Cerebellar nuclear complex (tissue), 1 donor: ENCODE results near the gene SMARCE1.

Experiments used
- DNase-seq, 2 experiments: peaks; one replicate each; lab custom pipeline; 2025; lab: John Stamatoyannopoulos, UW

The SMARCE1 gene

DNA sequence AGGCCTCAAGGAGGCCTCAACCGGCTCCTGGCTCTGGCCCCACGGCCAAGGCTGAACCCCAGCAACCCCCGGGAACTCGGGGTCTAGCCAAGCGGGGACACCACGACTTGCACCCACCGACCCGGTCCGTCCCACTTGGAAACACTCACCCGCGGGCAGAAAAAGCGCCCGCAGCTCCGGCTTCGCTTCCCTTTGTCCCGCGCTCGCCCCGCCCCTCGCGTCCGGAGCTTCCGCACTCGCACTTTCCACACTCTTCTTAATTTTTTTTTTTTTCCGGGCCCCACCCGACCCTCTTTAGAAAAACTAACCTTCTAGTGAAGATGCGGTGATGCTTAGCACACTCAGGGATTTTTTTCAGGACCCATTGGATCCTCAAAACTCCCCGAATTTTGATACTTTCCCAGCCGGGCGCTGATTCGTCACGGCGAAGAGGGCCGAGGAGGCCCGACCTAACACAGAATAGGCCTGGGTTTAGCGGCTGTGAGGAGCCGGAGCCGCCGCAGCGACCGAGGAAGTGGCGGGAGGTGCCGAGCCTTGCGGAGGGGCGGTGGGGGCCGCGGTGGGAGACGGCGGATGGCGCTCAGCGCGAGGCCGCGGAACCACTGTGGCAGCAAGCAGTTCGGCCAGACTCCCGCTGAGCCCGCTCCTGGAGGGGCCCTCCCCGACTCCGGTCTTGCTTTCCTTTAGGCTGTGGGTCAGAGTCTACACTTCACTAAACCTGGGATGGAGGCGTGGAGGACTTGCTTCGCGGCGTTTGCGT lies at the start of gene SMARCE1:
SMARCE1 (minus strand) TSS at position 195 of the 760 bp plus-strand sequence. CDS start 2,016 bp downstream, outside the sequence.
- peak in 1 of 2 experiments; percentile 15 for DNase-seq

DNA sequence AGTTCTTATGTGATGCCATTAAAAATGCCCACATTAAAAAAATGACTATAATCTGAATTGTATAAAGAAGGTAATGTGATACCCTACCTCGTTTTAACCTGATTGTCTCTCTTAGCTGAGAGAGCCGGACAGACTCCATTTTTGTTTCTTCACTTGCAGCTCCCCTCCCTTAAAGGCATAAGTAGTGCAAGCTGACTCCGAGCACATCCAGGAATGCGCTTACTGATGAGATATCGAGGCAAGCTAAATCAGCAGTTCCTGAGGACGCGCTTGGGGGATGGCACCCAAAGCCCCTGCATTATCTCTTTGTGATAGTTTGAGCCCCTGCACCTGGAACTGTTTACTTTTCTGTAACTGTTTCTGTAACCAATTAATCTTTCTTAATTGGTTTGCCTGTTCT lies 49.7 kb upstream of the SMARCE1 start:
- DNase-seq, result no peak

DNA sequence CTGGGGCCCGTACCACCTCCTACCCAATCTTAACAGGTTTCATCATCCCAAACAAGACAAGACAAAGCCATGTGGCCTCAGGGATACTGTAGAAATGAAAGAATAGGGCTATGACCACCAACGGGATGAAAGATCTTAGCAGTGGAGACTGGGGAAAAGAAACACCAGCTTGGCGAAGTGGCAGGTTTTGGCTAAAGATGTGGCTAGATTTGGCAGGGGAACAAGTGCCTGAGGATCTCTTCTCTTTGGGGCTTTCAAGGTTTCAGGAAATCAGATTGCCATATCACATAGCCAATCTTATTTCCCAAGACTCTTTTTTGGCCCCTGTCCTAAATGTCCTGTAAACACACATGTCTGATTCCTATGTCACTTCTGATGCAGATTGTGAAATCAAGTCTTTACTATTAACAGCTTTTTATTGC lies 49.0 kb upstream of the SMARCE1 start:
- DNase-seq, result no peak

DNA sequence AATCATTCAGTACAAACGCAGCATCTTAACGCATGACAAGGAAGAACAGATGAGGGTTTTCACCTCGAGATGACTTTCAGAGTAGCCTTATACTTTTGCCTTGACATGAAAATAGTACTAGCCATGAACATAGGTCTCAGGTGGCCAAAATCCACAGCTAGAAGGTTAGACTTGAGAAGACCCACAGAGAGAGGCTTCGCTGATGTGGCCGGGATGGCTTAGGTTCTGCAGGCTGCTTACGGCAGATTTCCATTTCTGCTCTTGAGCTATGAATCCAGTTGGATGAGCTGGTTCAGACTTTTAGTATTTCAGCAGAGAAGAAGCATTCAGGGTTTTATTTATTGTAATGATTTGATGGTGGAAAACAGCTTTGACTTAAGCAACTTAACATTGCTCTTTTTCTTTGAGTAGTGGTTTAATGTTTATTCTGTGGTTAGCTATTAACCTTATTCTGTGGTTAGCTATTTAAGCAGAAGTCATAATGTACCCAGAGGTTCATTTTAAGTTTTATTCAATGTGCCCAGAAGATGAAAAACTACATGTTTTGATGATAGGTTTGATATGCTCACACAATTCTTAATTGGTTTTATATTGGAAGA lies 48.4 kb upstream of the SMARCE1 start:
- DNase-seq, result no peak

DNA sequence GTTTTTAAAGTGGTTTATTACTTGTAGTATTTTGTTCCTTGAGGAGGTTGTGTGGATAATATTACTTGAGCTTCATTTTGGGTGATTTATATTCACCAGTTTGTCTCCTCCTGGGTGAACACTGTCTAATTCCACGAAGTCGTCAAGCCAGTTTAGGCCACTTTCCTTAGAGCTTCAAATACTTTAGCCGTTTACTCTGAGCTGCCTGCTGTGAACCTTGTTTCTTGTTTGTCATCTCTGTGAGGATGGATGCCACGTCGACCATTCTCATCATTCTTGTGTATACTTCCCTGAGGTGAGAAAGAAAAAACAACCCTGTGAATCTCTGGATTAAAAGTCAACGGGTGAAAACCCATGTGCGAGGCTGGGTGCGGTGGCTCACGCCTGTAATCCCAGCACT lies 47.0 kb upstream of the SMARCE1 start:
- DNase-seq, result no peak

DNA sequence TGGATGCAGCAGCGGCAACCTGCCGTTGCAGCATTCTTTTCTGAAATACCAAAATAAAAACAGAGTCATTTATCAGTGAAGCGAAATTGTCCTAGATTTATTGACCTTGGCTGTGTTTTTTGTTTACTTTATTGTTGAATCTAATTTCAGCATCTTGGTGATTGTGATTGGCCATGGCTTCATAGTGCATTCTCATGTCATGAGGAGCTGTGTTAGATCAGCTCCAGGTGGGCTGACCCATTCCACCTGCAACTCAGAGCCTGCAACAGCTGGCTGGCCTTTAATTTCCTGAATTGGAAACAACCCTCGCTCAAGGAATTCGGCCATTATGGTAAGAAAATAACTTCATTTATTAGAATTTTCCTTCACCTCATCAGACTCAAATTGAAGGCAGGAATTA lies 39.5 kb upstream of the SMARCE1 start:
- no peak for DNase-seq

DNA sequence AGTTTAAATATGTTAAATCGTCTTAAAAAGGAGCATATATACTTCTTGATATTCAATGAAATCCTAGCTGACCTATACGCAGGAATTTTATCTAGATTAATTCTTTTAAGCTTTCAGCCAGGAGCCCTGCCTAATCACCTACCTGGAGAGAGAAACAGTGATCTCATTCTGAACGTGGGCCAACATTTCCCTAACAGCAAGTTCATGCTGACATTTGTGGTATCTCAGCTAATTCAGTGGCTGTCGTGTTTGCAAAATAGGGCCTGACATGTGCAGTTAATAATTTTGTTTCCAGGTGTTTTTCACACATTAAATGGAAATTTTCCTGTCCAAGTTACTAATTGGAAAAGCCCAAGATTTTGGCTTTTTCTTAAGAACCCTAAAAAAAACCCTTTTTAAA lies 38.6 kb upstream of the SMARCE1 start:
- DNase-seq, result no peak

DNA sequence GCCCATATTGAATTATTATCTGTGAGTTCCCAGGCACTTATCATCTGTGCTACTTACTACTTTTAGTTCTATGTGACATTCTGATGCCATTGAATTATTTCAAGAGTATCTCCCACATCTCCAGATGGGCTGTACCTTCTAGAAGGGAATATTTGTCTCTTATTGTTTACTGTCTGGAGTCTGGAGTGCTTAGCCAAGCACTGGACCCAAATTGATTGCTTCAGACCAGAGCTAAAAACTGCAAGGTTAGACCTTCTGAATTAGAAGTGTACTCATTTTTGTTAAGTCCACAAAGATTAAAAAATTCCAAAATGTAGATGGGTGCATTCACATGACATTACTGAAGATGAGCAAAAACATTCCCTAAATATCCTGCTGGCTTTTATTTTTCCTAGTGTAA lies 33.4 kb upstream of the SMARCE1 start:
- DNase-seq, result no peak

DNA sequence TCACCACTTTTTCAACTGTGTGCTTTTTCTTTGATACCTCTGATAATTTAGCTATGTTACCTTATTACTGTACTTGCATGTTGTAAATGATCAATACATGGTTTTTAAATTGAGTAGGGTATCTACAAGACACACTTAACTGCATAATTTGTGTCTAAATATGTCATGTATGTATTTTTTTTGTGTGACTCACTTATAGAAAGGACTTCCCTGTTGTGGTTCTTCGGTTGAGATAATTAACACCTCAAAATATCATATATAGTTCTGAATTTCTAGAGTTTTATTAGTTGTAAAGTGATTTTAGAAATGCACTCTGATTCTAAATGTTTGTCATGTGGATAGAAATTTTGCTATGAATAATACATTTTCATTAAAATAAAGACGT lies 31.9 kb upstream of the SMARCE1 start:
- no peak for DNase-seq

DNA sequence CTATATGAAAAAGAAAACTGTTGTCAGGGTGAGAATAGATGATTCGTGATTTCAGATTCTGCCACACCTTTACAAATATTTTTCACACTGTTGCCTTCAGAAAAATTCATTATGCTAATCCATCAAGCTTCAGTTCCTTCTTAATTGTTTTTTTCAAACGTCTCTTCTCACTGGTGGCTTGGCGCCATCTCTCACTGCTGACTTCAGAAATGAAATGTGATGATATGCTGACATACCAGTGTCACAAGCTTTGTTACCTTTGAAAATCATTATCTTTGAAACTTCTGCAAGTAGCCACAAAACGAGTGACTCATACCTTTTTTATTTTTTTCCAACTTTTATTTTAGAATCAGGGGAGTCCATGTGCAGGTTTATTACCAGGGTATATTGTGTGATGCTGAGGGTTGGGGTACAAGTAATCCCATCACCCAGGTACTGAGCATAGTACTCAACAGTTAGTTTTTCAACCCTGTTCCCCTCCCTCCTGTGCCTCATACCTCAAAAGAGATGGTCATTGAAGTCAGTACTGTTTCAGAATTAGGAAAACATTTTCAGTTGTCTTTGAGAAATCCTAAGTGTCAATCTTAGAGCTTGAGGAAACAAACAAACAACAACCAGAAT lies 31.4 kb upstream of the SMARCE1 start:
- DNase-seq, result no peak

DNA sequence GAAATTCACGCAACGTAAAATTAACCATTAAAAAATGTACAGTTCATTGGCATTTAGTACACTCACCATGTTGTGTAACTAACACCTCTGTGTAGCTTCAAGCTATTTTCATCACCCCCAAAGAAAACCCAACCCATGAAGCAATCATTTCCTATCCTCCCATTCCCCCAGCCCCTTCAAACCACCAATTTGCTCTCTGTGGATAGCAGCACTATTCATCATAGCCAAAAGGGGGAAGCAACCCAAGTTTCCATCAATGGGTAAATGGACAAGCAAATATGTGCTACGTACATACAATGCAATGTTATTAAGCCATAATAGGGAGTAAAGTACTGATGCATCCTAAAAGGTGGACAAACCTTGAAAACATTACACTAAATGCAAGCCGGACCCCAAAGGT lies 28.3 kb upstream of the SMARCE1 start:
- DNase-seq, result no peak

DNA sequence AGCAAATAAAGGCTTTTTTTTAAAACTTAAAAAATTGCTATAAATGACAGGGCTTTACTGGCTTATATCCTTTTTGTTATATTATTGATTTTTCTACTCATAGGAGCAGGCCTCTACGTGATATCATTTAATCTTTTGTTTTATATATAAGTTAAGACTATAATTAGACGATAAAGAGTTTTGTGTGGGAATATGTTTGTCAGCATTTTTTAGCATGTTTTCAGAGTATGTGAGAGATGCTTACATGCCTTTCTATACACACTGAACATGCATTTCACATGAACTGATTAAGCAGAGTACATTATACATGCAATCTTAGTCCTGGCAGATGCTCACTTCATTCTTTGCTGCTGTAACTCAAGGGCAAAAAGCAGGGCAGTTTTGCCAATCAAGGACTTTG lies 25.0 kb upstream of the SMARCE1 start:
- no peak for DNase-seq

DNA sequence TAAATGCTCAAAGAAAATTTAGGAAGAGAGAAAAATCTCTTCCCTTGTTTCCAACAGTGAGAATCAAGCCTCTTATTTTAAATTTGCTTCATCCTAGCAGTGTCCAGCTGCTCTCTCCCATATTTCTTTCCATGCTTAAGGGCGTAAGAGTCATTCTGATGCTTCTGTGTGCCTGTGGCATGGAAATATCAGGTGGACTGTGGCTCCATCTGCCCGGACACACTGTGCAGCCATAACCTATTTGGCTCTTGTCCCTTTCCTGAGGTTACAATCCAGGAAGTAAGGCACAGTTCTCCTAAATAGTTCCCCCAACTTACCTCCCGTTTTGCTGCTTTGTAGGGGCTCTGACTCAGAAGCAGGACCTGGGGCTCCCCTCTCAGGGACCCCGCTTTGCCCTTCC lies 23.7 kb upstream of the SMARCE1 start:
- peak in 1 of 2 experiments; percentile 51 for DNase-seq

DNA sequence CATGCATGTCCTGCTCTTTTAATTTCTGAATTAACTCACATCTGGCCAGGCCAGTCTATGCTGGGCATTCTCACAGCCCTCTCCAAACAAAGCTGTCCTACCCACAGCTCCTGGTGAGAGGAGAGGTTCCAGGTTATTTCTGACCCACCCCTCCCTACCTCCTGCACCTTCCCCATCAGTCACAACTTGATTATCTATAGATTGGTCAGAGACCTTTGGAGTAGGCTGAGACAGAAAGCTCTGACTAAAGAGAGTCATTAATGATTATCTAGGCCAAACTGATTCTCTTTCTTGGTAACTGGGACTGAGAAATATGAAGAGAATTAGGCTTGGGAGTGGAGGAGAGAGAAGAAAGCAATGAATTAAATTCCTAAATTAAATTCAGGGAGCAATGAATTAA lies 18.7 kb upstream of the SMARCE1 start:
- DNase-seq, result no peak

DNA sequence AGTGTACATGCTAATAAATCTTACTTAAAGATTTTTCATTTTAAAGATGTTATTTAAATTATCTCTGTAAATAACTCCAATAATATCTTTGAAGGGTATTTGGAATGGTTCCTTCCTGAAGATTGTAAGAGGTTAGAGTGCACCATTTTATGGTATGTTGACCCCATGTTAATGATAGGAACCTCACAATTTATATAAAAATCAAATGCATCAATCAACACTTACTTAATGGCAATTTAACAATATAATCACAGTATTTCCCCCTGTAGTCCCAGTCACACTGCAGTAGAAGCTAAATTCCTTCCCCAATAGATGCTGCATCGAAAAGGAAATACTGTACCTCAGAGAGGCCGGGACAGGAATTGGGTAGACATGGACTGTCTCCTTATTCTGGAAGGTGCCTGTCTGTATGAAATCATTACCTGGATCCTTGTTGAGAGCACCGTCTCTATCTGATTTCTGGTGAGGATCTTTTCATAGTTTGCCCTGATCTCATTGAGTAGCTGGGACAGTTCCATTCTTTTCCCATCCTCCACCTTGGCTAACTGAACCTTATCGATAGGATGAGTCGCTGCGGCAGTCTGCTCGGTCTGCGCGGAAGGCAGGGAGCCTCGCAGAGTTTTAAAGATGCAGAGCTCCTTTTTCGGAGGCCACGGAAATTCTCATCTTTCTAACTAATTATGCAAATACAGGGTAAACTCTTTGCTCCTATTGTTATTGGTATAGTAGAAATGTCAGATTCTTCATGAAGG lies 17.1 kb upstream of the SMARCE1 start, which contains the start of gene KRT222:
KRT222 (minus strand) TSS at position 596 of the 752 bp plus-strand sequence; CDS start at position 518, 78 bp downstream.
- peak in 1 of 2 experiments; percentile 44 for DNase-seq

DNA sequence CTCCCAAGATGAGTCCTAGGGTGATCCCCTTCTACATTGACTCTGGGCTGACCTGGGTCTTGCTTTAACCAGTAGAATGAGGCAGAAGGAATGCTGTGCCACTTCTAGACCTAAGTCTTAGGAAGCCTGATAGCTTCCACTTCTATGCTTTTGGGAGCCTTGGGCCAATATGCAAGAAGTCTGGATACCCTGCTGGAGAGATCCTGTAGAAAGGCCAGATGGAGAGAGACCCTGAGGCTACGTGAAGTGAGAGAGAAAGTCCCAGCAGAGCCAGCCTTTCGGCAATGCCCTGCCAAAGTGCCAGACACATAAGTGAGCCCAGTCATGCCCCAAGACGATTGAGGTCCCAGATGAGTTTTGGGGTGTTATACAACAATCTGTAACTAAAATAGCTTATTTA lies 15.6 kb upstream of the SMARCE1 start:
- no peak for DNase-seq

DNA sequence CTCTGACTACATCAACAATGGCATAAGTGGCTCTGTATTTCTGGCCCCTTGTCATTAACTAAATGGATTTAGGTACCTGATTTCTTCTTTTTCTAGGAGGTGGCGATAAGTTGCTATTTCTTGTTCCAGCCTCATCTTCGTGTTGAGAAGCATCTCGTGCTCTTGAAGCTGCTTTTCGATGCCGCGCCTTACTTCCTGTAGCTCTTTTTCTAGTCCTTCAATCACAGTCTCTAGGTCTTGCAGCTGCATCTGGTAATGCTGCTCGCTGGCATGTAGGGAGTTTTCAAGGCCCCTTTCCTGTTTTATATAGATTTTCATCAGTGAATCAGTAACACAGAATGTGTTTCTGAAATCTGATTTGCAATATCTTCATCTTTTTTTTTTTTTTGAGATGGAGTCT lies 12.3 kb upstream of the SMARCE1 start:
- no peak for DNase-seq

DNA sequence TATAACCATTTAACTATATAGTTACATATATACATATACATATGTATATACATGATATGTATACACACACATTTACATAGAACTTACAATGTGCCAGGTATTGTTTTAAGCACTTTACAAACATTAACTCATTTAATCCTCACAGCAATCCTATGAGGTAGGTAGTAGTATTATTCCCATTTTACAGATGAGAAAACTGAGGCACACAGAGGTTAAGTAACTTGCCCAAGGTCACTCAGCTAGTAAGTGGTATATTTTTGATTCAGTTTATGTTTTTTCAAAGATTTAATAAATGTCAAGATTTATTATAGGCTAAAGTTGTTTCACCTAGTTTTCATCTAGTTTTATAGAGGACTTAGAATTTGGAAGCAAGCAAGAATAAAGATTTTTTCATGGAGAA lies 10.8 kb upstream of the SMARCE1 start:
- DNase-seq, result no peak

DNA sequence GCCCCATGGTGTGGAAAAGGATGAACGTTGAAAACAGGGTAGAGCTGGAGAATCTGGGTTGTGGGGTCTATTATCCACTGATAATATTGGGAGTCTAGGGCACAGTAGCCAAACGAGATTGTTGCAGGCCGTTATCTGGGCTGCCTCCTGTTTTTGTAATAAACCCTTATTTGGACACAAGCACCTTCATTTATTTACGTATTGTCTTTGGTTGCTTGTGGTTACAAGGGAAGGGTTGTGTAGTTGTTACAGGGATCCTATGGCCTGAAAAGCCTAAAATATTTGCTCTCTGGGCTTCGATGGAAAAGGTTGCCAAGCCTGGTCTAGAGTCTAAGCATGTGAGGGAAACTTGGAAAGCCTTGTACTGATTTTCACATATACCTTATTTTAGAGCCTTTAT lies 4.3 kb upstream of the SMARCE1 start:
- DNase-seq, result no peak

DNA sequence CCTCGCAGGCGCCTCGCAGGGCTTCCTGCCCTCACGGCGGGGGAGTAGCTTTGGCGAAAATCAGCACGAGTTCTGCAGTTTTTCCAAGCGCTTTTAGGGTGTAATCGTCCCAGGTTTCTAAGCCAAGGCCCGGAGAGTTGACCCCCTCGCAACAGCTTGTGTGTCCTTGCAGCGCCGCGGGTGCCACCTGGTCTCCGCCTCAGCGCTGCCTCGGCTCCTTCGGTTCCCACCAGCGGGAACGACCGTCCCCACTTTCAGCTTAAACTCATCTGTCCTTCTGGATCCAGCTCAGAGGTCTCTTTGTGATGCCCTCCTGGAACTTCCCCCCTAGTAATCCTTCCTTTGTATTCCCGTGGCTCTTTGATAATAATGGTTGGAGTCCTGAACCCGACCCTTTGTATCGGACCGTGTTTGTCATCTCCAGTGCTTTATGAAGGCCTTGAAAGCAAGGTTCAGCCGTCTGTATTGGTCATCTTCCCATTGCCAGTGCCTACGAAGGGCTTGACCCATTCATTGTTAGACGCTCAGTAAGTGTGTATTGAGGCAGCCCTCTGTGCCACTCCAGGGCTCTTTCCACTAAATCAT lies 858 bp upstream of the SMARCE1 start:
- no peak for DNase-seq

DNA sequence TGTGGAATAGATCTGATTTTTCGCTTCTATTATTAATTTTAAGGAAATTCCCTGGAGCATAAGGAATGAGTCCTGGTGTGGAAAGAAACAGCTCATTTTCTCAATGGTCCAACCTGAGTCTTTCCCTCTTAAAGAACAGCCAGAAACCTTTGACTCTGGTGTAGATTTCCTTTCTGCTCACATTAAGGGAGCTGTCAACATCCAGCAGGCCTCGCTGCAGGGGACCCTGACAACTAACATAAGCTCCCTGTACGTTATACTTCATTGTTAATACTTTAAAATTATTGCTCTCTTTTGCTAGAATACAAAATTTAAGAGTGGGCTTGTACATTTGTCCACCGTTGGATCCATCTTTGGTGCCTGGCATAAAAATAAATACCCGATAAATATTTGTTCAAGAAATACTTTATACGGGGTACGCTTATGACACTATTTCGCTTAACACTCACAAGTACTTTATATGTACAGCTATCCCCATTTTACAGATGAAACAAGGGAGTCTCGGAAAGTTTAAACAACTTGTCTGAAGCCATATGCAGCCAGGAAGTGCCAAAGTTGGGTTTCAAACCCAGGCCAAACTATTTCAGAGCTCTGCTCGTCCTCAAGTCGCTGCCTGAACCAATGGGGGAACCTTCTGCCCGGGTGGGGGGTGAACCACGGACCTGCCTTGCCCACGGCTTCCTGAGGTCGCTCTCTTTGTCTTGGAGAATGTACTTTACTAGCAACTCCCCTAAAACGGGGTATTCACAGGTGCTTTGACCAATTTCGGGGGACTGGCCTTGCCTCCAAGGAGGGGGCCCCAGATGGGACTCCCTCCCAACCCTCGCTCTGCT lies 611 bp downstream of the SMARCE1 start:
- DNase-seq, result no peak
